PC-3 (cell line): ENCODE data around the gene SNX15. TPM values are rescaled to one million over a fixed set of nuclear protein-coding genes. Genes with fewer than 3 reads are reported as not detected.
A peak's percentile ranks its signal among the peaks of the same experiment; 100 is the strongest.
"Not testable (repeated sequence)": the region's sequence is repeated elsewhere in the genome, so short reads cannot be mapped to it uniquely, and the experiment has no call there.

Source experiments
- ATAC-seq: fragments of 200-7000 bp; cut with Tn5 transposase; 2 replicates; pipeline ENCODE4 v1.9.1; 2020; ENCODE audit warnings: mild to moderate bottlenecking, moderate library complexity
- BruUV-seq: library from RNA; stranded (reverse); fragments of 400-500 nt; replicated peaks from 2 replicates; lab custom pipeline; 2021; lab: Mats Ljungman, UMichigan
- CTCF ChIA-PET: fragments of 300-600 bp; sonication (Branson Sonifier 250); formaldehyde crosslinking; loops from one replicate; lab custom pipeline; 2022; ENCODE audit warnings: antibody characterized with exemption; lab: Charles Lee
- POLR2A ChIA-PET: fragments of 300-600 bp; sonication (Branson Sonifier 250); formaldehyde crosslinking; loops from one replicate; lab custom pipeline; 2022; ENCODE audit warnings: antibody characterized with exemption; ENCODE audit not compliant: unreplicated experiment; lab: Charles Lee
- DNase-seq: peaks from one replicate; pipeline ENCODE4 v3.0.0-alpha.2; 2015
- H2AFZ ChIP-seq: fragments of 300-600 bp; sonication (generic); 2 replicates; pipeline ENCODE4 v1.6.0; 2016; ENCODE audit warnings: antibody characterized with exemption, low read length
- H3F3A ChIP-seq: fragments of 300-600 bp; sonication (generic); one replicate; pipeline ENCODE4 v1.6.0; 2017; ENCODE audit warnings: antibody characterized with exemption, low read length, control low read depth, mild to moderate bottlenecking; ENCODE audit not compliant: unreplicated experiment
- H3K27ac ChIP-seq: fragments of 300-600 bp; sonication (generic); 2 replicates; pipeline ENCODE4 v1.5.1; 2016; ENCODE audit warnings: mild to moderate bottlenecking, low read length
- H3K27me3 ChIP-seq: fragments of 300-600 bp; sonication (generic); 2 replicates; pipeline ENCODE4 v1.6.1; 2016; ENCODE audit warnings: low read length, mixed read lengths
- H3K36me3 ChIP-seq: fragments of 300-600 bp; sonication (generic); 2 replicates; pipeline ENCODE4 v1.6.1; 2016; ENCODE audit warnings: low read depth, mixed run types, low read length, mixed read lengths
- H3K4me1 ChIP-seq: fragments of 300-600 bp; sonication (generic); 2 replicates; pipeline ENCODE4 v1.5.1; 2016; ENCODE audit warnings: low read length; ENCODE audit not compliant: insufficient read depth
- H3K4me2 ChIP-seq: fragments of 300-600 bp; sonication (generic); 2 replicates; pipeline ENCODE4 v1.6.0; 2016; ENCODE audit warnings: low read length
- H3K4me3 ChIP-seq: fragments of 300-600 bp; sonication (generic); 2 replicates; pipeline ENCODE4 v1.5.1; 2016; ENCODE audit warnings: mild to moderate bottlenecking, low read length, mixed read lengths
- H3K79me2 ChIP-seq: fragments of 300-600 bp; sonication (generic); 2 replicates; pipeline ENCODE4 v1.6.1; 2017; ENCODE audit warnings: low read length, mixed read lengths
- H3K9ac ChIP-seq: fragments of 300-600 bp; sonication (generic); 2 replicates; pipeline ENCODE4 v1.6.0; 2016; ENCODE audit warnings: mild to moderate bottlenecking, low read length
- H3K9me2 ChIP-seq: fragments of 300-600 bp; sonication (generic); replicated peaks from 2 replicates; pipeline ENCODE4 v1.6.1; 2016; ENCODE audit warnings: mixed run types, low read length, mixed read lengths
- H3K9me3 ChIP-seq: fragments of 300-600 bp; sonication (generic); 2 replicates; pipeline ENCODE4 v1.6.1; 2016; ENCODE audit warnings: low read length, mixed read lengths
- H4K20me1 ChIP-seq: fragments of 300-600 bp; sonication (generic); 2 replicates; pipeline ENCODE4 v1.6.1; 2016; ENCODE audit warnings: low read length, mixed read lengths
- CTCF ChIP-seq: fragments of 300-600 bp; sonication (generic); conservative IDR thresholded peaks from 2 replicates; pipeline ENCODE4 v1.5.1; 2017; ENCODE audit warnings: antibody characterized with exemption, low read depth, mild to moderate bottlenecking, low read length
- EZH2 ChIP-seq: fragments of 300-600 bp; sonication (generic); IDR thresholded peaks from one replicate; pipeline ENCODE4 v1.6.1; 2017; ENCODE audit warnings: antibody characterized with exemption, mild to moderate bottlenecking, low read length; ENCODE audit not compliant: unreplicated experiment
- EZH2phosphoT487 ChIP-seq: fragments of 300-600 bp; sonication (generic); IDR thresholded peaks from 2 replicates; pipeline ENCODE4 v1.6.1; 2018; ENCODE audit warnings: mild to moderate bottlenecking, antibody characterized with exemption, low read length, borderline replicate concordance
- intact Hi-C: fragments of 100-400 bp; cut with micrococcal nuclease; formaldehyde crosslinking; loops from 2 replicates; pipeline ENCODE4 v1.9.0; 2023
- total RNA-seq: library from RNA; depleted of rRNA; stranded (reverse); fragments of >200 nt; gene quantifications from 2 replicates; pipeline ENCODE4 v1.2.3, GENCODE V29; 2014

SNX15 gene
- total RNA-seq, 1 experiment from 2014 or later: 40.4 TPM

- intact Hi-C loops: no loop called here
- no peak for TF ChIP-seq EZH2
- TF ChIP-seq EZH2phosphoT487: no peak
- TF ChIP-seq CTCF: no peak
- H2AFZ ChIP-seq: no peak overlapping the region
- H3K9me3 ChIP-seq: no peaks in the 10 kb centered on the region
- ChIA-PET CTCF (no interaction called here), POLR2A (no interaction called here)
- no peak overlapping the region for H3K4me3 ChIP-seq
- no peaks in the 10 kb centered on the region for H3K36me3 ChIP-seq
- BruUV-seq: no TSS peak
- no peak for DNase-seq
- no peak overlapping the region for H3K9ac ChIP-seq
- no peaks in the 10 kb centered on the region for H4K20me1 ChIP-seq
- no peaks in the 10 kb centered on the region for H3K79me2 ChIP-seq
- H3K4me1 ChIP-seq: peaks cover 13% of the 10 kb centered on the region
- no peaks in the 10 kb centered on the region for H3F3A ChIP-seq
- ATAC-seq: no peak
- no peak overlapping the region for H3K27ac ChIP-seq
- H3K27me3 ChIP-seq: no peaks in the 10 kb centered on the region
- H3K9me2 ChIP-seq: no peaks in the 10 kb centered on the region
- H3K4me2 ChIP-seq: no peak overlapping the region
Measured at GRCh38 chr11:65002706-65003105, 24.5 kb upstream of the SNX15 start.

GRCh38 chr11:65003282-65003681, 24.0 kb upstream of the SNX15 start:
- no TSS peak for BruUV-seq
- Histone ChIP-seq H2AFZ (no peak overlapping the region), H3K9me2 (no peaks in the 10 kb centered on the region), H3K36me3 (no peaks in the 10 kb centered on the region), H3K4me2 (no peak overlapping the region), H3K4me3 (no peak overlapping the region), H3K9me3 (no peaks in the 10 kb centered on the region), H3K27me3 (no peaks in the 10 kb centered on the region), H4K20me1 (no peaks in the 10 kb centered on the region), H3K27ac (no peak overlapping the region), H3K4me1 (peaks cover 14% of the 10 kb centered on the region), H3F3A (no peaks in the 10 kb centered on the region), H3K79me2 (no peaks in the 10 kb centered on the region), H3K9ac (no peak overlapping the region)
- ChIA-PET POLR2A (no interaction called here), CTCF (no interaction called here)
- intact Hi-C loops: no loop called here
- TF ChIP-seq EZH2 (no peak), CTCF (no peak), EZH2phosphoT487 (no peak)
- DNase-seq (peak; percentile 33), ATAC-seq (no peak)

- BruUV-seq, intact Hi-C loops, H3K4me2 ChIP-seq, CTCF ChIA-PET, H3K9ac ChIP-seq, DNase-seq, H3K27ac ChIP-seq, H4K20me1 ChIP-seq, H3K79me2 ChIP-seq, POLR2A ChIA-PET, ATAC-seq, H3K9me3 ChIP-seq, H3F3A ChIP-seq, H3K36me3 ChIP-seq, H3K27me3 ChIP-seq, H3K4me3 ChIP-seq, H2AFZ ChIP-seq, H3K9me2 ChIP-seq: not testable (repeated sequence)
- peaks cover 14% of the 10 kb centered on the region for H3K4me1 ChIP-seq
Measured at GRCh38 chr11:65003968-65004367, 23.3 kb upstream of the SNX15 start.
